Muscle of leg (tissue), 11 donors: Measurements from ENCODE around the gene A3GALT2. TPM values are rescaled to one million over a fixed set of nuclear protein-coding genes. Genes with fewer than 3 reads are reported as not detected.
A peak's percentile ranks its signal among the peaks of the same experiment; 100 is the strongest.
"Not testable (repeated sequence)": the region's sequence is repeated elsewhere in the genome, so short reads cannot be mapped to it uniquely, and the experiment has no call there.

Experiments
- DNase-seq: peaks from one replicate; pipeline ENCODE4 v3.0.0; 2013
- H3K27ac ChIP-seq: one replicate; pipeline ENCODE4 v1.5.1; 2013; ENCODE audit warnings: mild to moderate bottlenecking, low read length, control low read depth
- H3K27me3 ChIP-seq: one replicate; pipeline ENCODE4 v1.6.1; 2013; ENCODE audit warnings: low read length; ENCODE audit not compliant: control insufficient read depth, insufficient read depth
- H3K36me3 ChIP-seq: one replicate; pipeline ENCODE4 v1.6.1; 2013; ENCODE audit warnings: low read length; ENCODE audit not compliant: control insufficient read depth, insufficient read depth
- H3K4me1 ChIP-seq: one replicate; pipeline ENCODE4 v1.6.1; 2013; ENCODE audit warnings: low read length; ENCODE audit not compliant: control insufficient read depth, insufficient read depth
- H3K4me3 ChIP-seq: one replicate; pipeline ENCODE4 v1.5.1; 2013; ENCODE audit warnings: low read length, control low read depth
- H3K9me3 ChIP-seq: replicated peaks from 2 replicates; pipeline ENCODE4 v1.6.1; 2013; ENCODE audit warnings: low read depth, low read length; ENCODE audit not compliant: control insufficient read depth
- WGBS: methylation state at CpG from one replicate; pipeline ENCODE4 v1.1.5; 2013; ENCODE audit warnings: missing lambda C conversion rate; ENCODE audit not compliant: insufficient coverage; 5-methylcytosine and 5-hydroxymethylcytosine counted together
- polyA plus RNA-seq, 8 donors: library from polyadenylated mRNA; unstranded; fragments of 120-200 nt; gene quantifications; one replicate each; pipeline versions ENCODE4 v1.2.1 to v1.2.3, GENCODE V29; 2013; ENCODE audit warnings: inconsistent platforms in 1 of 8, low replicate concordance in 1 of 8; ENCODE audit not compliant: insufficient read length in 8 of 8, insufficient read depth in 1 of 8
- total RNA-seq: library from RNA; stranded (reverse); fragments of 120-200 nt; gene quantifications from one replicate; pipeline ENCODE4 v1.2.4, GENCODE V29; 2013

The A3GALT2 gene
- total and polyA plus RNA-seq, 9 donors, result 0.13 to 0.21 TPM; not detected in 7

DNA sequence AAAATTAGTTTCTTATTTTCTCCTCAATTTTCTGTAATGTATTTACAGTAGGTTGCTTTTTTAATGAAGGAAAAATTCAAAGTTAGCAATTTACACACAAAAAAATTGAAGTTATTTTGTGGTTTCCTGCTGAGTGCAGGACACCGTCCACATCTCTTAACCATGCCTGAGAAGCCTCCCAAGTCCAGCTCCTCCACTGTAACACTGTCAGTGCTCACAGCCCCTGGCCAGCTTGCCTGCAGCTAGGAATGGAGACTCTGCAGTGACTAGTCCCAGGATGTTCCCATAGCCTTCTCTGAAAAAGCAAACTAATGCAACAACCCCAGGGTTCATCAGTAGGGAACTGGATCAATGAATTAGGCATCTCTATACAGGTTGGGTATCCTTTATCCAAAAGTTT, 3.5 kb downstream of the A3GALT2 start:
- H3K27me3 ChIP-seq, result peaks cover 2% of the 10 kb centered on the region
- no peak for DNase-seq
- 60% methylated on average over 1 of the region's 1 CpG for WGBS

DNA sequence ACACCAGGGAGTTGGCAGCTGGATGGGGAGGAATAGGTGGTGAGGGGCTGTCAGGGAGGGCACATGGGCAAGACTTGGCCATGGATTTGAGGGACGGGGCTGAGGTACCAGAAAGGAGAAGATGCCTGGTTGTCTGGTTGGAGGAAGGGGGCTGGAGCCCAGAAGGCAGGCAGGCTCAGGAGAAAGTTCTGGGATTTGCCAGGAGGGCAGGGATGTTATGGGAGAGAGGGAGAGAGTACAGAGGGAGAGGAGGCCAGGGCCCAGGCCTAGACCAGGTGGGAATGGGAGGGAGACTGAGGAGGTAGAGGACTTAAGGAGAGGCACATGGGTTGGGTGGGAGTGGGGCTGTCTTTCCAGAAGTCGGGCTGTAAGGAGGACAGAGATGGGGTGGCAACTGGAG, 4.3 kb downstream of the A3GALT2 start:
- Histone ChIP-seq H3K9me3 (no peaks in the 10 kb centered on the region), H3K36me3 (peaks cover 6% of the 10 kb centered on the region), H3K4me1 (no peaks in the 10 kb centered on the region), H3K4me3 (no peak overlapping the region), H3K27me3 (peaks cover 2% of the 10 kb centered on the region), H3K27ac (no peak overlapping the region)
- WGBS, result 72% methylated on average over 2 of the region's 2 CpGs
- no peak for DNase-seq

More for the DNA sequence above, 3.5 kb downstream of the A3GALT2 start:
- H3K4me3 ChIP-seq, result no peak overlapping the region
- H3K27ac ChIP-seq, result no peak overlapping the region
- peaks cover 9% of the 10 kb centered on the region for H3K36me3 ChIP-seq
- H3K9me3 ChIP-seq, result no peaks in the 10 kb centered on the region
- no peaks in the 10 kb centered on the region for H3K4me1 ChIP-seq

DNA sequence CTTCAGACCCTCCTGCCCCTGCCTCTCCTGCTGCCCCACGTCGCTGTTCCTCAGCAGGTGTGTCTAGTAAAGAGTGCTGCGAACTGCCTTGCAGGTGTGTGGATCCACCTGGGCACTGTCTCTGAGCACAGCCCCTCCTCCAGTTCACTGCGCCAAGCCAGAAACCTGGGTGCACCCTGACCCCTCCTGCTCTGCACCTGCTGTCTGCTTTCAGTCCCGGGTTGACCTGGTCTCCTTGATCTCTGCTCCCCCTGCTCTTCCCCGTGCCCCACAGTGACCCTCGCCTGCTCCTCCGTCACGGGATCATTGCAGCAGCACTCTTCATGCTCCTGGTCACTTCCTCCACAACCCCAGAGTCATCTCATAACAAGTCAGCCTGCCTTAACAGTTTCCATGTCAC, 6.5 kb downstream of the A3GALT2 start:
- no peak for DNase-seq
- WGBS, result 86% methylated on average over 9 of the region's 9 CpGs
- Histone ChIP-seq H3K27ac (no peak overlapping the region), H3K4me3 (no peak overlapping the region), H3K9me3 (no peaks in the 10 kb centered on the region), H3K27me3 (peaks cover 2% of the 10 kb centered on the region), H3K36me3 (no peaks in the 10 kb centered on the region), H3K4me1 (no peaks in the 10 kb centered on the region)

DNA sequence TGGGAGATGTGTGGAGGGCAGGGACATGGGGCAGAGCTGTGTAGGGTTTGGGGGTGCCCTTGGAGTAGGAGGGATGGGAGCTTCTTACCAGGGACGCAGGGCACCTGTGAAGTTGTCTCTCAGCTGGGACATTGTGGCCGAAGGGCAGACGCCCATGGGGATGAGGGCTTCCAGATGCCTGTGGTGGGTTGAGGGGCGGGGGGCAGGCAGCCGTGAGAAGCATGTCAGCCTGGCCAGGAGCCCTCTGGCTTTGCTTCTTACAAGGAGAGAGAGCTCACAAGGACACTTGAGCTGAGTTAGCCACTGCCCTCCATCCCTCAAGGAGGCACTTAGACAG, 8.5 kb downstream of the A3GALT2 start:
- H3K27me3 ChIP-seq, result no peaks in the 10 kb centered on the region
- H3K4me3 ChIP-seq, result no peak overlapping the region
- no peaks in the 10 kb centered on the region for H3K9me3 ChIP-seq
- H3K4me1 ChIP-seq, result no peaks in the 10 kb centered on the region
- H3K27ac ChIP-seq, result no peak overlapping the region
- DNase-seq, result no peak
- no peaks in the 10 kb centered on the region for H3K36me3 ChIP-seq
- WGBS, result 72% methylated on average over 4 of the region's 5 CpGs

DNA sequence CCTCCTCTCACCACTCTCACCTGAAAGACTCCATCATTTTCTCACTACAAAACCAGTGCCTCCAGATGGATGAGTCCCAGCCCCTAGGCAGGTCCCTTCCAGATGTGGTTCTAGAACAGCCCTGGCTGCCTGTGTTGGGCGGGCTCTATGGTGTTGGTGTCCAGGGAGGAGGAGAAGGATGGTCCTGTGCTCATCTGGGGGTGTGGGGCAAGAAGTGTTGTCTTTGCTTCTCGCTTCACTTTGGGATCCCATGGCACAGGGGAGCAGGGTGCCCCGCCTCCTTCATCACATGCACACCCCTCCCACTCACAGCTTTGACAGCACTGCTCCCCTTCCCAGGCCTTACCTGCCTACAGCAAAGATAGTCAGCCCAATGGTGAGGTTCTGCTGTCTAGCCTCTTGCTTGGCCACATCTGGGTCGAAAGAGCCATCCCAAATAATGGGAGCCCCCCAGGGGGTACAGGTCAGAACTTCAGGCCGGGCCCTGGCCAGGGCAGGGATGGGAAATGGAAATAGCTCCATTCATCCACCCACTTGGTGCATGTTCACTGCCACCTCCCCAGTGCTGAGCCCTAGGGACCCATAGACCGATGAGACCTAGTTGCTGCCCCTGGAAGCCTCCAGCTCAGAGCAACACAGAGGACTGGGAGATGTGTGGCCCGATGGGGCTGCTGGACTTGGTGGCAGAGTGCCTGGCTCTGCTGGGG, 9.0 kb downstream of the A3GALT2 start:
- Histone ChIP-seq H3K4me1 (peaks cover 2% of the 10 kb centered on the region), H3K36me3 (no peaks in the 10 kb centered on the region), H3K4me3 (no peak overlapping the region), H3K9me3 (no peaks in the 10 kb centered on the region), H3K27me3 (peaks cover 2% of the 10 kb centered on the region), H3K27ac (no peak overlapping the region)
- 91% methylated on average over 2 of the region's 7 CpGs for WGBS
- no peak for DNase-seq

DNA sequence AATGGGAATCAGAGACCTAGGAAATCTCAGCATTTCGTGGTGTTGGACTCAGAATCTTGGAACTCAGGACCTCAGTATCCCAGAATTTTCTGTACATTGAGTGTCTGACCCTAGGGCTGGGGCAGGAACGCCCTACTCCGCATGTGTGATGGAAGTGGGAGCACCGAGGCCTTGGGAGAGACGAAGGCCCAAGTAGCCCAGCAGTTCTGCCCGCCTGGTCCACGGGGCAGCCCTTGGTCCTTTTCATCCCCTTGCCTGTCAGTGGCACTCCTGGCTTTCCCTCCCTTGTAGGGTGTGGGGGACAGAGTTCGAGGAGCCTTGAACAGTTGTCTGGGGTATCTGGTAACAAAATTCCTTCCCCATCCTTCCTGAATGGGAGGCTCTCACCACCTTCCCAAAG, 10.2 kb downstream of the A3GALT2 start:
- no peaks in the 10 kb centered on the region for H3K36me3 ChIP-seq
- no peak for DNase-seq
- no peak overlapping the region for H3K27ac ChIP-seq
- peaks cover 6% of the 10 kb centered on the region for H3K4me1 ChIP-seq
- H3K27me3 ChIP-seq, result peaks cover 8% of the 10 kb centered on the region
- WGBS, result 82% methylated on average over 2 of the region's 8 CpGs
- no peaks in the 10 kb centered on the region for H3K9me3 ChIP-seq
- no peak overlapping the region for H3K4me3 ChIP-seq

DNA sequence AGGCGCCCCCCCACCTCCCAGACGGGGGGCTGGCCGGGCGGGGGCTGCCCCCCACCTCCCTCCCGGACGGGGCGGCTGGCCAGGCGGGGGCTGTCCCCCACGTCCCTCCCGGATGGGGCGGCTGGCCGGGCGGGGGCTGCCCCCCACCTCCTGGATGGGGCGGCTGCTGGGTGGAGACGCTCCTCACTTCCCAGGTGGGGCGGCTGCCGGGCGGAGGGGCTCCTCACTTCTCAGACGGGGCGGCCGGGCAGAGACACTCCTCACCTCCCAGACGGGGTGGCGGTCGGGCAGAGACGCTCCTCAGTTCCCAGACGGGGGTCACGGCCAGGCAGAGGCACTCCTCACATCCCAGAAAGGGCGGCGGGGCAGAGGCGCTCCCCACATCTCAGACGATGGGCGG, 11.5 kb downstream of the A3GALT2 start:
- 96% methylated on average over 14 of the region's 32 CpGs for WGBS
- not testable (repeated sequence) for DNase-seq, H3K27ac ChIP-seq, H3K4me3 ChIP-seq, H3K27me3 ChIP-seq, H3K36me3 ChIP-seq, H3K4me1 ChIP-seq, H3K9me3 ChIP-seq

DNA sequence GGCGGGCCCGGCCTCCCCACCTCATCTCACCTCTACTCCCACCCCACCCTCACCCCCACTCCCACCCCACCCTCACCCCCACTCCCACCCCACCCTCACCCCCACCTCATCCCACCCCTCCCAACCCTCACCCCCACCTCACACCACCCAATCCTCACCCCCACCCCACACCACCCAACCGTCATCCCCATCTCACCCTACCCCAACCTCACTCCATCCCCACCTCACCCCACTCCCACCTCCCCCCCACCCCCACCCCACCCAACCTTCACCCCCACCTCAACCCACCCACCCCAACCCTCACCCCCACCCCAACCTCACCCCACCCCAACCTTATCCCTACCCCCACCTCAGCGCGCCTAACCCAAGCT, 13.4 kb downstream of the A3GALT2 start:
- H3K4me1 ChIP-seq, result peaks cover 6% of the 10 kb centered on the region
- peaks cover 8% of the 10 kb centered on the region for H3K27me3 ChIP-seq
- no peak overlapping the region for H3K4me3 ChIP-seq
- no peak overlapping the region for H3K27ac ChIP-seq
- no peak for DNase-seq
- no CpG with 5 or more reads among the region's 5 CpGs for WGBS
- no peaks in the 10 kb centered on the region for H3K36me3 ChIP-seq
- H3K9me3 ChIP-seq, result no peaks in the 10 kb centered on the region

DNA sequence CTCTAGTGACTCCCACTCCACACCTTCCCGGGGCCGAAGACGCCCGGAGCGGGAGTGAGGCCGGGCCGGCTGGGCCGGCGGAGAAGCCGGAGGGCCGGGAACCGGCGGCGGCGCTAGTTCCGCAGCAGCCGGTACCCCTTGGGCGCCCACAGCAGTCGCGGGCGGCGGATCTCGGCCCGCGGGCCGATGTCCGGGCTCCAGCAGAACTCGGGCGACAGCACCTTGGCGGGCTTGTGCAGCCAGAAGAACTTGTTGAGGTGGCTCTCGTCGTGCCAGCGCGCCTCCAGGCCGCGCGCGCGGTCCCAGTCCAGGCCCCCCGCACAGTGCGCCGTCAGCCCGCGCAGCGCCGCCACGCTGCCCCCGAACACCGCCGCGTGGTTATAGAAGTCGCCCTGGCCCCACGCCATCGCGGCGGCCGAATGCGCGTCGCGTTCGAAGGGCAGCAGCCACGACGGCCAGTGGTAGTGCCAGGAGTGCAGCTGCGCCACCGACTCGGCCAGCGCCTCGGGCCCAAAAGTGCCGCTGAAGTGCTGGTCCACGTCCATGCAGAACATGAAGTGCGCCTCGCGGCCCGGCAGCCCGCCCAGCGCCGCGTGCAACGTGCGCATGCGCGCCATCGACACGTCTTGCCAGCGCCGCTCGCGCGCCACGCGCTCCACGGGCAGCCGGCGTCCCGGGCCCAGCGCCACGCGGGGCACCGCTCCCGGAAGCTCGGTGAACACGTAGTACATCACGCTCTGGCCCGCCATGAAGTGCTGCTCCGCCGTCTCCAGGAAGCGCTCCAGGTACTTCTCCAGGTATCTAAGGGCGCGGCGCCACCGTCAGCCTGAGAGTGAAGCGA, 14.0 kb downstream of the A3GALT2 start:
- H3K27ac ChIP-seq, result no peak overlapping the region
- H3K9me3 ChIP-seq, result no peaks in the 10 kb centered on the region
- peaks cover 8% of the 10 kb centered on the region for H3K27me3 ChIP-seq
- peak; percentile 48 for DNase-seq
- no peaks in the 10 kb centered on the region for H3K36me3 ChIP-seq
- WGBS, result 5% methylated on average over 105 of the region's 113 CpGs
- peaks cover 6% of the 10 kb centered on the region for H3K4me1 ChIP-seq
- no peak overlapping the region for H3K4me3 ChIP-seq

DNA sequence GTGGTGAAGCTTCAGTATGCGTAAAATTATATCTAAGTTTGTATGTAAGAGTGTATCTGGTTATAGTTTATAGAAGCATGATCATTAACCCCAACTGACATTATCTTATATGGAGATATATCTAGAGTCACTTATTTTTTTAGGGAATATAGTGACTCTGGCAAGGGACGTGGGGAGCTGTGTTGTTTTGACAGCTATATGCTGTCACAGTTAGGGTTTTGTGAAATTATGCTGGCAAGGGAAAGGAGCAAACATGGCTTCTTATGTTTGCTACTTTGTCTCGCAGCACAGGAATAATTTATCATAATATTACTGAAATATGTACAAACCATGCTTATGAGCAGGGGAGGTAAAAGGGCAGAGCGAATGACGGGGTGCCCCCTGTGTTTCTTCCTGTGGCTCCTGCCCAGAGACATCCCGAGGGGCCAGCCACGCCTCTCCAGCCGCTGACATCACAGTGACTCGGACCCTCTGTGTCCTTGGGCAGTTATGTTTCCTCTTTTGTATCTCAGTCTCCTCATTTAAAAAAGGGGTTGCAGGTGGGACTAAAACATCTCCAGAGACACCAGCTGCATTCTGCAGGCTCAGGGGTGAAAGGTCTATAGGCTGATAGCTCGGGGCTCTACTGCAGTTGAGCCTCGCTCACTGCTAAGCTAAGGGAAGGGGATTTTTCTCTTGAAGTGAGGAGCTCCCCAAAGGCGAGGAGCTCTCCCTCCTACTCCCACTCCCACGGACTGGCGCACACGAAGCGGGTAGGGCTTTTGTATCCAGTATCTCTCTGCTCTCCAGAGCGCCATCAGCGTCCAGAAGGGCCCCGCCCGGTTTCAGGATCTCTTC, 14.9 kb downstream of the A3GALT2 start:
- Histone ChIP-seq H3K36me3 (peaks cover 2% of the 10 kb centered on the region), H3K4me3 (no peak overlapping the region), H3K9me3 (no peaks in the 10 kb centered on the region), H3K27ac (no peak overlapping the region), H3K4me1 (peaks cover 8% of the 10 kb centered on the region), H3K27me3 (peaks cover 8% of the 10 kb centered on the region)
- no peak for DNase-seq
- WGBS, result 9% methylated on average over 7 of the region's 20 CpGs
